HL-60/S4 treated with retinoic acid at 250 ng/mL for 4 days and 3 days (cell line): ENCODE data around the gene SLC39A1.
"Not testable (repeated sequence)": the region's sequence is repeated elsewhere in the genome, so short reads cannot be mapped to it uniquely, and the experiment has no call there.

Experiments
- in situ Hi-C: fragments of 300-500 bp; cut with MboI; formaldehyde crosslinking; loops from 2 replicates; pipeline ENCODE4 v1.7.0; 2022; ENCODE audit warnings: low sequenced_read_pairs

The SLC39A1 gene

DNA sequence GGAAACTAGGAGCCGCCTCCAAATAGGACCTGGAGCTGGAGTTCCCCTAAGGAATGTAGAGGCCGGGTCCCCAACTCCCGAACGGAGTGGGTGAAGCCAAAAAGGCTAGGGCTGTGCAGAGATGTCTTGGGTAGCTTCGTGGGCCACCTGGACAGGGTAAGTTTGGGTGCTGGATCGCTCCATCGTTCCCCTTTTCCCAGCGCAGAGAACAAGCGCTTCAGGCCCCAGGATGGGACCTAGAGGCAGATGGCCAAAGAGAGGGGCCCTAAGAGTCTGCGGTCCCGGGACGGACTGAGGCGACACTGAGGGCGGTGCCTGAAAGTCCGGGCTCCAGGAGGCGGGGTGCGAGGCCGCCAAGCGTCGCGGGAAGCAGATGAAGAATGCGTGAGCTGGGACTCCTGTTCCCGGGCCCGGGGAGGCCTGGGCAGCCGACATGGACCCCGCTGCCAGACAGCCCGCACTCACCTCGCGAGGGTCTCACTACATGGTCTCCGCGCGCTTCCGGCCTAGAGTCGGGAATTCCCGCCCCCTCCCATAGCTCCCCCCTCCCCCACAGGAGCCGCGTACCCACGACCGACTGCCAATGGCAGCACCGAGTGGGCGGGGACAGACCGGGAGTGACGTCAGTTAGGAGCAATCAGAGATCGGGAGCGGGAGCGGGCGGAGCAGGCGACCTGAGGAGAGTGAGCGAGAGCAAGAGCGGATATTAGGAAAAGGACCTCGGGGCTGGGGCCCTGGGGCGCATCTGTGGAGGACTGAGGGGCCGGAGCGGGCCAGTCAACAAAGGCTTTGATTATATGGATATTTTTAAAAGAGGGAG, at the start of gene SLC39A1:
Gene SLC39A1, minus strand, starts transcription at position 508 of the 820 bp plus-strand sequence. CDS start 822 bp downstream, outside the sequence.
- in situ Hi-C loops, result loop anchor here (10.0 kb wide), 1 partner anchor 288 kb away; the partner anchor contains the start of genes ILF2 and NPR1

GRCh38 chr1:154012543-154012942, 49.2 kb upstream of the SLC39A1 start:
- in situ Hi-C loops, result not testable (repeated sequence)

GRCh38 chr1:154012129-154012528, 48.8 kb upstream of the SLC39A1 start:
- in situ Hi-C loops, result no loop called here

- in situ Hi-C loops, result no loop called here
Measured at GRCh38 chr1:154006136-154006535, 42.8 kb upstream of the SLC39A1 start.

- in situ Hi-C loops, result no loop called here
Measured at GRCh38 chr1:154000420-154000819, 37.1 kb upstream of the SLC39A1 start.

- in situ Hi-C loops, result loop anchor here (25.0 kb wide), 2 partner anchors 485 to 635 kb away; partner anchors contain the start of gene S100A9
Measured at GRCh38 chr1:153996882-153997281, 33.5 kb upstream of the SLC39A1 start.

DNA sequence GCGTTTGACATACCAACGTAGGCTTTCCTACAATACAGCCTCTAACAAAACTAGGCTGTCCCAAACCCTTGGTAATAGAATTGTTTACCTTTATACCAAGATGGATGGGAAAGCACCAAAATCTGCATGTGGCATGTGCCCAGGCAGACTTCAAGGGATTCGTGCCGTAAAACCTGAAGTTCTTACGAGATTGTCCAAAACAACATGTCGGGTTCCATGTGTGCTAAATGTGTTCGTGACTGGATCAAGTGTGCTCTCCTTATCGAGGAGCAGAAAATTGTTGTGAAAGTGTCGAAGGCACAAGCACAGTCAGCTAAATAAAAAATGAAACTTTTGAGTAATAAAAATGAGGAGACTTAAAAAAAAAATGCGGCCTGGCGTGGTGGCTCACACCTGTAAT, 32.3 kb upstream of the SLC39A1 start:
- in situ Hi-C loops, result loop anchor here (25.0 kb wide), 2 partner anchors 483 to 633 kb away; partner anchors contain the start of gene S100A9

GRCh38 chr1:153995202-153995601, 31.9 kb upstream of the SLC39A1 start:
- in situ Hi-C loops, result loop anchor here (25.0 kb wide), 2 partner anchors 483 to 633 kb away; partner anchors contain the start of gene S100A9

DNA sequence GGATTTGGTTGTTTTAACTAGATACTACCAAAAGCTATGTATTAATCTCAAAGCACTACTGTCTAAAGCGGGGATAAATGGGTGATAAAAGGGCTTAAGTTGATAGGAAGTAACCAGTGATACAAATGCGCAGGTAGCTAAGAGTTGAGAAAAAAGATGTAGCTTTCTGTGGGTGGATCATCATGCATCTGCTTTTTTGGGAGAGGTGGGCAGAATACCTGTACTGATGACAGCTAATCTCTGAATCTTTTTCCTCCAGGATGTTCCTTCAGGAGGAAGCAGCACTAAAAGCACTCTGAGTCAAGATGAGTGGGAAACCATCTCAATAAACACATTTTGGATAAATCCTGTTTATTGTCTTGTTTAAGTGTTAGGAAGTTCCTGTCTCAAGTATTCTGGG, 28.5 kb upstream of the SLC39A1 start:
- in situ Hi-C loops, result loop anchor here (25.0 kb wide), 2 partner anchors 480 to 630 kb away; partner anchors contain the start of gene S100A9

GRCh38 chr1:153991151-153991630, 27.9 kb upstream of the SLC39A1 start:
- in situ Hi-C loops, result loop anchor here (25.0 kb wide), 2 partner anchors 479 to 629 kb away; partner anchors contain the start of gene S100A9

DNA sequence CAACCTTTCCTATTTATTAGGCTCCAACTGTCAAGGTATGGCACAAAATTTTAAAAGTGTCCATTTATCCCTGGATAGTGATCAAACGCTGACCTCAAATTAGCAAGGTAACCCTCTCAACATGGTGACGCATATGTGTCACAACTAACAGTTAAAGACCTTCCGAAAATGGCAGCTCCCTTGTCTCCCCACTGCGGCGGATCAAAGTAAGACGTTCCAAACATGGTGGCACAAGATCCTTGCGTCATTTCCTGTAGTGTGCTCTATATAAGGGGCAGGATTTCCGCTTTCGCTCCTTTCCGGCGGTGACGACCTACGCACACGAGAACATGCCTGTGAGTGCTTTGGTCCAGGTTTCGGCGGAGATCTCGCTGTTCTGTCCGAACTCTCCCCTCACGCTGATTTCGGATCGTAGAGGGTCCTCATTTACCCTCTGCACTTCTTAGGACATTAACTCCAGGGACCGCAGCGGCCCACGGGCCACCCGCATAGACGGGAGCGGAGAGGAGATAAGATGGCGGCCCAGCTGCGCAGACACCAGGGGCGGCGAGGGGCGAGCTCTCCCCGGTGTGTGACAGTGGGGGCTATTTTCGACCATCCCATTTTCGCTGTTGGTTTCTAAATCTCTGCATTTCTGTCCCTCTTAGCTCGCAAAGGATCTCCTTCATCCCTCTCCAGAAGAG, 27.3 kb upstream of the SLC39A1 start, which contains the start of gene RPS27:
Gene RPS27, plus strand, starts transcription at position 295 of the 683 bp plus-strand sequence. Its CDS starts 35 bp downstream, at position 330.
- in situ Hi-C loops, result loop anchor here (25.0 kb wide), 2 partner anchors 478 to 628 kb away; partner anchors contain the start of gene S100A9

- in situ Hi-C loops, result loop anchor here (10.0 to 25.0 kb wide), 3 partner anchors 173 to 625 kb away; partner anchors contain the start of gene S100A9
Measured at GRCh38 chr1:153987621-153988020, 24.3 kb upstream of the SLC39A1 start.

DNA sequence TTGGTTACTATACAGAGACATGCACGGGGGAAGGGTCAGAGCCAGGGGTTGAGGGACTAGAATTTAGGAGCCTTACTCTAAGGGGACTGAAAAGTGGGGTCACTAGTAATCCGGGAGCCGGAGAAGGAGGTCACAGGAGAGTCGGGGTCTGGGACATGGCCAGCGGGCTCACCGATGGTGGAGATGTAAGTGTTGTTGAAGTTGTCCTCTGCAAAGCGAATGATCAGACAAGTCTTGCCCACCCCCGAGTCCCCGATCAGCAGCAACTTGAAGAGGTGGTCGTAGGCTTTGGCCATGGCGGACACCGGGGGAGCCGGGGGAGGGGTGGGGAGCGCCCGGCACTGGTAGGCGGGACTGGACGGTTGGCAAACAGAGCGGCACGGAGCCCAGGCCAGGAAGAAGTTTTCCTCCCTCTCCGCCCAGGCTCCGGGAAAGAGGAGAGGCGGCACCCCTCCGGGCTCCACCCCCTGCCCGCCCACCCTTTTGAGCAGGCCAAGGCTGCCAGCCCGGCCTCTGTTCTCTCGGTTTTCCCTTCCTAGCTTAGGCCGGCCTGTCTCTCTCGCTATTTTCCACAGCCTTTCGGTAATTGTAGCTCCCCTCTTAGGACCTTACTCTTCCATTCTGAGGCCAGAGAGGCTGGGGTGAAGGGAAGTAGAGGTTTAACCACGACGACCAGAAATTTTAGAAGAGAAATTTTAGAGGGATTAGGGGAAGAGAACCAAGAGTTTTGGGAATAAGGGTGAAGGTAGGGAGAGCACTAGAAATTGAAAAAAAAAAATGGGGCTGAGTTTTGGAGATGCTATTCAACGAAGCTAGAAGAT, 22.8 kb upstream of the SLC39A1 start, which contains the start of gene RAB13:
Gene RAB13, minus strand, starts transcription at position 399 of the 821 bp plus-strand sequence. Its CDS starts 103 bp downstream, at position 296.
- in situ Hi-C loops, result loop anchor here (10.0 to 25.0 kb wide), 3 partner anchors 171 to 624 kb away; partner anchors contain the start of gene S100A9

DNA sequence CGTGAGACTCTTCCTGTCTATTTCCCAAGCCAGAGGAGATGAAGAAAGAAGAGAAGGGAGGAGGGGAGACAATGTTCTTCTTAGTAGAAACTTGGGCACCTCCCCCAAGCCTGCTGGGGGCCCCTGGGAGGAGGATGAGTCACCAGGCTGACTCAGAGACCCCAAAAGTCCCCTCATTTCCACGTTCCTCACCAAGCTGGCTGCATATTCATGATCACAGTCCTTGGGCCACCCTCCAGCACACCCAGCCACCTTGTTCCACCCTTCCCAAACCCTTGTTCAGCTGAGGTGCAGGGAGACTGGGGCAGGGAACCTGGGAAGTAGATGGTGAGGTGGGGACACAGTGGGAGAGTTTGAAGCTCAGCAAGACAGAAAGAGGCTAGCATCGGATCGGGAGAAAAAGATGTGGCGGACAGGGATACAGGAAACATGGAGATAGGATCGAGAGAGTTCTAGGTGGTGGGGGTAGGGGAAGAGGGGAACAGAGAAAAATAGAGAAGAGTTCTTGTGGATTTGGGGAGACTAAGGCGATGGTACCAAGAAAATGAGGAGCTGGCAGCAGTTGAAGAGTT, 22.1 kb upstream of the SLC39A1 start:
- in situ Hi-C loops, result loop anchor here (10.0 to 25.0 kb wide), 3 partner anchors 171 to 623 kb away; partner anchors contain the start of gene S100A9

DNA sequence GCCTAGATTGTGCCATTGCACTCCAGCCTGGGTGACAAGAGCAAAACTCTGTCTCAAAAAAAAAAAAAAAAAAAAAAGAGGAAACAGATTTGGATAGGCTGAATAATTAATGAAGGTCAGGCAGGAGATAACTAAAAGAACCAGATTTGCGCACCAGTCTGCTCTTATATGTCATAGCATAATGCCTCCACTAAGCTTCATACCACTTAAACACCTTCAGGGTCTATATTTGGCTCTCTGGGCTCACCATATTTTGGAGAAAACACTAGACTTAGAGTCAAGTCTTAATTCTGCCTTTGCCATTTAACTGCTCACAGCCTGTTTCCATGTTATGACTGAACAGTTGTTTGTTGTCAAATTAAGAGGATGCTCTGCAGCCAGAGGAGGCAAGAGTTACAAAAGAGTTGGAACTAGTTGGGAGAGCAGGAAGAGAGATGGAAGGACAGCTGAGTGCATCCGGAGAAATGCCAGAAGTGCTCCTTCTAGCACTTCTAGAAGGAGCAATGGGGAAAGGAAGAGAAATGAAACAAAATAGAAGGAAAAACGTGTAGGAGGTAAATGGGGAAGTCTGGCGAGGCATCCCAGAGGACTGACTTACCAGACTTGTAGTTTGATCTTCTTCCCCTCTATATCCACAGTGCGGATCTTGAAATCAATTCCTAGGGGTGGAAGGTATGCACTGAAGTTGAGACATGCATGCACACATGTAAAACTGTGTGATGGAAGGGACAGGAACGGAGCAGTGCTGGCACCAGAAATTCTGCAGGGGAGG, 21.0 kb upstream of the SLC39A1 start:
- in situ Hi-C loops, result loop anchor here (10.0 to 25.0 kb wide), 3 partner anchors 170 to 622 kb away; partner anchors contain the start of gene S100A9

DNA sequence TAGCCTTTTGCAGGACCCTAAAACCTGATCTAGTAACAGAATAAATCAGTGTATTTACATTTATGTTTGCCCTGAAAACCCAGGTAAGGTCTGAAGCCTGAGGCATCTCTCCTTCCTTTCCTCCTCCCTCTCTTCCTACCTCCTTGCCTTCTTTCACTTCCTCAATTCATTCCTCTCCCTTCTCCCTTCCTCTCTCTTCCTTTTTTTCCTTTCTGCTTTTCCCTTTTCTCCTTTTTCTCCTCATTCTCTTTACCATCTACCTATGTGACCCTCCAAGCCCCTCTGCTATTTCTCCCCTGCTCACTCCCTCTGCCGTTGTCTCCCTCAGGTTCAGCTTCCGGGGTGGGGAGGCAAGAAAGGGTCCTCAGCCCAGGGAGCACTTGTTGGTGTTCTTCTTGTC, 18.4 kb upstream of the SLC39A1 start:
- in situ Hi-C loops, result loop anchor here (10.0 to 25.0 kb wide), 3 partner anchors 167 to 619 kb away; partner anchors contain the start of gene S100A9

GRCh38 chr1:153979091-153979490, 15.8 kb upstream of the SLC39A1 start:
- in situ Hi-C loops, result loop anchor here (25.0 kb wide), 2 partner anchors 467 to 617 kb away; partner anchors contain the start of gene S100A9

GRCh38 chr1:153978274-153978909, 15.1 kb upstream of the SLC39A1 start:
- in situ Hi-C loops, result loop anchor here (25.0 kb wide), 2 partner anchors 466 to 616 kb away; partner anchors contain the start of gene S100A9
